Activated naive CD8-positive, alpha-beta T cell (primary cell): ENCODE measurements around the gene AGAP1.

Experiments
- H3K27ac Mint-ChIP-seq: one replicate; pipeline ENCODE4 v1.8.0; 2021; ENCODE audit warnings: mixed read lengths
- H3K27me3 Mint-ChIP-seq: one replicate; pipeline ENCODE4 v1.8.0; 2021; ENCODE audit warnings: mixed read lengths
- H3K36me3 Mint-ChIP-seq: one replicate; pipeline ENCODE4 v1.8.0; 2021; ENCODE audit warnings: mixed read lengths
- H3K4me1 Mint-ChIP-seq: one replicate; pipeline ENCODE4 v1.8.0; 2021; ENCODE audit warnings: low read depth, mixed read lengths
- H3K4me3 Mint-ChIP-seq: one replicate; pipeline ENCODE4 v1.8.0; 2021; ENCODE audit warnings: mild to moderate bottlenecking, mixed read lengths
- H3K9me3 Mint-ChIP-seq: one replicate; pipeline ENCODE4 v1.8.0; 2021; ENCODE audit warnings: low read depth, mixed read lengths

The AGAP1 gene

GRCh38 chr2:235471186-235471747, 22.6 kb upstream of the AGAP1 start:
- no peak overlapping the region for H3K27ac Mint-ChIP-seq

DNA sequence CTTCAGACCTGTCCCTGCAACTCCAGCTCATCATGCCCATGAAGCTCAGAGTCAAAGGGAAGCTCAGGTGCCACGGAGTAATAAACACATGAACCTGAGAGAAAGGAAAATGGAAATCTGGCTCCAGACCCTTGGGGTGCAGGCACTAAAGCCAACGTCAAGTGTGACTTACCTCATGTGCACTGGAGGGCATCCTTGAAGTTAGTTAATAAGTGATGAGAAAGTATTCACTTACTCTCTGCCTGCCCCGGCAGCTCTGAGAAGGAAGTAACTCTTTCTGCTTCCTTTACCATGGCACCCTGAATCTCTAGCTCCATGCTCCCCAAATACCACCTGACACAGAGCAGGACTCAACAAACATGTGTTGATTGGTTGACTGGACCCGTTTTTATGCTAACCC, 21.4 kb upstream of the AGAP1 start:
- Mint-ChIP-seq H3K9me3 (peaks cover 4% of the 10 kb centered on the region), H3K27me3 (peaks cover 5% of the 10 kb centered on the region), H3K4me1 (no peaks in the 10 kb centered on the region), H3K27ac (no peak overlapping the region), H3K36me3 (no peaks in the 10 kb centered on the region), H3K4me3 (no peak overlapping the region)

More at GRCh38 chr2:235471186-235471747, 22.6 kb upstream of the AGAP1 start:
- Mint-ChIP-seq H3K4me1 (no peaks in the 10 kb centered on the region), H3K9me3 (peaks cover 4% of the 10 kb centered on the region), H3K27me3 (peaks cover 5% of the 10 kb centered on the region), H3K4me3 (no peak overlapping the region), H3K36me3 (no peaks in the 10 kb centered on the region)

- peaks cover 11% of the 10 kb centered on the region for H3K27me3 Mint-ChIP-seq
- H3K9me3 Mint-ChIP-seq = peaks cover 4% of the 10 kb centered on the region
- H3K4me3 Mint-ChIP-seq = no peak overlapping the region
- H3K36me3 Mint-ChIP-seq = no peaks in the 10 kb centered on the region
- H3K4me1 Mint-ChIP-seq = no peaks in the 10 kb centered on the region
- no peak overlapping the region for H3K27ac Mint-ChIP-seq
These were observed 15.2 kb upstream of the AGAP1 start for GRCh38 chr2:235478609-235479008.

DNA sequence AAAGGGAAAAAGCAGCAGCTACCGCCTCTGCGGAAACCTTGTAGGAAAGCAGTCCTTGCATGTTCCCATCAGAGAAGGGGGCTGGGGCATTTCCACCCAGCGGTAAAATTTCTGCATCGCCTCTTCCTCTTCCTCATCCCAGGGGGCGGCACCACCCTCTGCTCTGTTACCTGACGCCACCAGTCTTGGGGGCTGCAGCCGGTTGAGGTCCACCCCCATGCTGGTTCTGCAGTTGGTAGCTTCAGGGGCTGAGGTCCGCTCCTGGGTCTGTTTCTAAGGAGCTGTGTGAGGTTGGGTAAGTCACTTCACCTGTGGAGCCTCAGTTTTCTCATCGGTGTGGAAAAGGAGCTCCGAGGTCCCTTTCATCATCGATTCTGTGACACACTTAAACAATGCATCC, 14.2 kb upstream of the AGAP1 start:
- Mint-ChIP-seq H3K27me3 (peaks cover 11% of the 10 kb centered on the region), H3K4me3 (no peak overlapping the region), H3K4me1 (no peaks in the 10 kb centered on the region), H3K9me3 (peaks cover 4% of the 10 kb centered on the region), H3K27ac (no peak overlapping the region), H3K36me3 (no peaks in the 10 kb centered on the region)

GRCh38 chr2:235480614-235481013, 13.2 kb upstream of the AGAP1 start:
- no peak overlapping the region for H3K27ac Mint-ChIP-seq
- H3K4me1 Mint-ChIP-seq = no peaks in the 10 kb centered on the region
- H3K27me3 Mint-ChIP-seq = peaks cover 9% of the 10 kb centered on the region
- no peaks in the 10 kb centered on the region for H3K36me3 Mint-ChIP-seq
- H3K4me3 Mint-ChIP-seq = no peak overlapping the region
- H3K9me3 Mint-ChIP-seq = peaks cover 3% of the 10 kb centered on the region

DNA sequence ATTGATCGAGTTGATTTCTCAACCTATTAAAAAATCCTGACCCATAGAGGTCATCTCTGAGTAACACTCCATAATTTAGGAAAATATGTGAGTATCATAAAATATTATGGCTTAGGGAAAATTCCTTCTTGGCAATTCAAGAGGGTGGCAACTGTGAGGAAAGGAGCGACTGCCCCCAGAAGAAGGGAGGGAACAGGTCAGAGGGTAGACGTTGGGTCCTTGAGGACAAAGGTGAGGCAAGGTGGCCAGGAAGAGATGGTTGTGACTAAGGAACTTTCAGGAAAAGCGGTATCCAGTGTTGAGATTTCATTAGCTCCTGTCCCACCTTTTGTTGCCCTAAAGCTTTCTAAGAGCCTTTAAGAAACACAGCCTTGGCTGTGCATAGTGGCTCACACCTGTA, 10.5 kb upstream of the AGAP1 start:
- H3K9me3 Mint-ChIP-seq = peaks cover 3% of the 10 kb centered on the region
- no peak overlapping the region for H3K4me3 Mint-ChIP-seq
- no peak overlapping the region for H3K27ac Mint-ChIP-seq
- peaks cover 7% of the 10 kb centered on the region for H3K27me3 Mint-ChIP-seq
- no peaks in the 10 kb centered on the region for H3K36me3 Mint-ChIP-seq
- H3K4me1 Mint-ChIP-seq = no peaks in the 10 kb centered on the region

- peaks cover 13% of the 10 kb centered on the region for H3K27me3 Mint-ChIP-seq
- no peaks in the 10 kb centered on the region for H3K4me1 Mint-ChIP-seq
- no peaks in the 10 kb centered on the region for H3K36me3 Mint-ChIP-seq
- peaks cover 3% of the 10 kb centered on the region for H3K9me3 Mint-ChIP-seq
- H3K4me3 Mint-ChIP-seq = no peak overlapping the region
- H3K27ac Mint-ChIP-seq = no peak overlapping the region
These were observed 8.5 kb upstream of the AGAP1 start for GRCh38 chr2:235485362-235485761.

DNA sequence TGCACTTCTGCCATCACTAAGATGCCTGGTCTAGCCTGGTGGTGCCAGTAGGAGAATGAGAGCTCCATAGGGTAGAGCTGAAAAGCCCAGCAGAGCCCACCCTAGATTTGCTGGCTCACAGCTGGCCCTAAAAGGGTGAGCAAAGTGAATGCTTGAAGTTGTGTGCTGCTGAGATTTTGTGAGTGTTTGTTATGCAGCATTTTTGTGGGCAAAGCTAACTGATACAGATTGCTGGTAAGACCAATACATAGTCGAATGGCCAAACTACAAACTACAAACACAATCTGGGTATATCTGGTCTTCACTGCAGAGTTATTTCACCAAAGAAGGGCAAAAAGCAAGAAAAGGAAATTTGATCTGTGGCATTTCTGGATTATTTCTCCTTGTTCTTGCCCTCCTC, 7.1 kb upstream of the AGAP1 start:
- Mint-ChIP-seq H3K4me3 (no peak overlapping the region), H3K4me1 (no peaks in the 10 kb centered on the region), H3K27ac (no peak overlapping the region), H3K27me3 (peaks cover 11% of the 10 kb centered on the region), H3K9me3 (peaks cover 3% of the 10 kb centered on the region), H3K36me3 (no peaks in the 10 kb centered on the region)

DNA sequence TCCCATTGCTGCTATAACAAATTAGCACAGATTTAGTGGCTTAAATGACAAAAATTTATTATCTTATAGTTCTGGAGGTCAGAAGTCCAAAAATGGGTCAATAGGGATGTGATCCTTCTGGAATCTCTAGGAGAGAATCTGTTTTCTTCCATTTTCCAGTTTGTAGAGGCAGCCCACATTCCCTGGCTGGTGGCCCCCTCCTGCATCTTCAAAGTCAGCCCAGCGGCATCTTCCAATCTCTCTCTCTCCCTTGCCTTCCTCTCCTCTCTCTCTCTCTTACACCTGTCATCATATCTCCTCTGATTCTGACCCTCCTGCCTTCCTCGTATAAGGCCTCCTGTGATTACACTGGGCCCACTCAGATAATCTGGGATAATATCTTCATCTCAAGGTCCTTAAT, 3.9 kb upstream of the AGAP1 start:
- Mint-ChIP-seq H3K9me3 (peaks cover 2% of the 10 kb centered on the region), H3K27ac (no peak overlapping the region), H3K36me3 (no peaks in the 10 kb centered on the region), H3K4me1 (peaks cover 4% of the 10 kb centered on the region), H3K4me3 (no peak overlapping the region), H3K27me3 (peaks cover 21% of the 10 kb centered on the region)

DNA sequence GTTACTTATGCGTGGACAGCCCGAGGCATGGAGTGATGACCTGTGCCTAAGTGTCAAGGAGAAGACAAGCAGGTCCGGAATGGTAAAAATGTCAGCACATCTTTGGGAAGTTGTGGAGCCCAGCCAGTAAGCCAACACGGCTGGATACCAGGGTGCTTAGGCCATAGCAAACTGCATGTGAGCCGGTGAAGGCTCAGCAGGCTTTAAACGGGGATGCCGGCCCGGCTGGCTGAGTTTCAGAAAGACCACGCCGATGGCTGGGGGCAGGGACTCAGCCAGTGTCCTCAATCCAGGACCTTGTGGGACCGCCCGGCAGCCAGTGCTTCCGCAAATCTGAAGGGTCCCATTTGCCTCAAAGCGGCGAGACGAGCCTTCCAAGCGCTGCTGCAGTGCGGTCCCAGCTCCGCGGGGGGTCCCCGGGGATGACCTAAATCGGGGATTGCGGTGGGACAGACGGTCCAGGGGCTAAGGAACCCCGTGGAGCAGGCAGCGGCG, 946 bp upstream of the AGAP1 start:
- H3K9me3 Mint-ChIP-seq = no peaks in the 10 kb centered on the region
- no peaks in the 10 kb centered on the region for H3K36me3 Mint-ChIP-seq
- H3K4me3 Mint-ChIP-seq = peak overlapping the region; percentile 88
- H3K4me1 Mint-ChIP-seq = peaks cover 13% of the 10 kb centered on the region
- no peak overlapping the region for H3K27ac Mint-ChIP-seq
- peaks cover 23% of the 10 kb centered on the region for H3K27me3 Mint-ChIP-seq

DNA sequence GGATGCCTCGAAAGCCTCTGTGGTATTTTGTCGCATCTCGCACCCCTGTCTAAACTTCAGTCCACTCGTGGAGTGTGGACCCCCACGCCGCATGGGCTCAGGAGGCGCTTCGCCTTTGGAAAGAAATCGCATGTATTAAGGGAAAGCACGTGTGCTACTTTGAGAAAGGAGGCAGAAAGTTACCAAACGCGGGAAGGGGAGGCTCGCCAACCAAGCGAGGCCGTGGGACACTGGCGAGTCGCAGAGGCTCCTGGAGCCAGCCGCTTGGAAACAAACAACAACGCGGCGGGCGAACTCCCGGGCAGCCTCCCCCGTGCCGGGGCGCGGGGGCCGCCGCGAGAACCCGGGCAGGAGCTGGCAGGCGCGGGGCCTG, 455 bp upstream of the AGAP1 start:
- peak overlapping the region; percentile 88 for H3K4me3 Mint-ChIP-seq
- H3K9me3 Mint-ChIP-seq = no peaks in the 10 kb centered on the region
- H3K27ac Mint-ChIP-seq = no peak overlapping the region
- peaks cover 13% of the 10 kb centered on the region for H3K4me1 Mint-ChIP-seq
- H3K36me3 Mint-ChIP-seq = no peaks in the 10 kb centered on the region
- H3K27me3 Mint-ChIP-seq = peaks cover 23% of the 10 kb centered on the region

- Mint-ChIP-seq H3K36me3 (no peaks in the 10 kb centered on the region), H3K27me3 (peaks cover 25% of the 10 kb centered on the region), H3K27ac (no peak overlapping the region), H3K4me3 (peak overlapping the region; percentile 74), H3K4me1 (peaks cover 13% of the 10 kb centered on the region), H3K9me3 (no peaks in the 10 kb centered on the region)
These were observed 1.0 kb downstream of the AGAP1 start for GRCh38 chr2:235494716-235495372.

DNA sequence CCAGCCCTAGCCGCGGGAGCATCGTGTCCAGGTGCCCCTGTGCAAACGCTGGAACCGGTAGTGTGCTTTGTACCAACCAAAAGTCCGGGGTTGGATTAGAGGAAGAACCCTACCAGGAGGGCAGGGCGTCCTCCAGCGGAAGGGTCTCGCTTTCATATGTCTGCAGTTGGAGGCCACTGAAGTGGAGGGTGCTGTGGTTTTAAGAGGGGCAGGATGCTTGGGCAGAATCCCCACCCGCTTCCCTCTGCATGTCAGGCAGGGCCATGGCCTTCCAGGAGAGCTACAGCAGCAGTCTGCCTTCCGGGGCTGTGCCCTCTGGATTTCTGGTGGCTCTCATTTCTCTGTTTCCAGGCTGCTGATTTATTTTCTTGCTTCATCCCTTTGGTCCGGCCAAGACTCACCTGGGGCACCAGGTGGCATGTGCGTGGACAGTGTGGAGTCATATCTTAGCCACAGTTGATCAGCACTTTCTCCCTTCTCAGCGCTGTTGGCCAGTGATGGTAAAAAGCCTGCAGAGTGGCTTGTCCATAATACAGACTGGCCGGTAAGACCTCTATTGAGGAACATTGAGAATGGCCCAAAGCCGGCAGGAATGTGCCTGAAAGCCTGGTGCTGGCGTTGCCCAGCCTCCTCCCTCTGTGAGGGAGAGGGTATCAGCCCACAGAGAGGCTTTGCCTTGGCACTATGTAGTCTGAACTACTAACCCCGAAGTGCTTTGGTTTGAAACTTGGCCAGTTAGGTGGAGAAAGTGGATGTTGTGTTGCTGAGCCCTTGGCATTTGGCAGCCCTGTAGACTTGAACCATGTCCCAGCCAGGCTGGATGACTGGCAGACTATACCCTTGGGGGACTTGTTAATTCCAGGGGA, 1.8 kb downstream of the AGAP1 start:
- Mint-ChIP-seq H3K9me3 (no peaks in the 10 kb centered on the region), H3K4me1 (peaks cover 15% of the 10 kb centered on the region), H3K36me3 (no peaks in the 10 kb centered on the region), H3K4me3 (peak overlapping the region; percentile 74), H3K27ac (no peak overlapping the region), H3K27me3 (peaks cover 28% of the 10 kb centered on the region)

- H3K4me1 Mint-ChIP-seq = peaks cover 19% of the 10 kb centered on the region
- H3K27me3 Mint-ChIP-seq = peaks cover 30% of the 10 kb centered on the region
- H3K27ac Mint-ChIP-seq = no peak overlapping the region
- H3K36me3 Mint-ChIP-seq = no peaks in the 10 kb centered on the region
- peak overlapping the region; percentile 74 for H3K4me3 Mint-ChIP-seq
- H3K9me3 Mint-ChIP-seq = no peaks in the 10 kb centered on the region
These were observed 2.4 kb downstream of the AGAP1 start for GRCh38 chr2:235496239-235496621.

DNA sequence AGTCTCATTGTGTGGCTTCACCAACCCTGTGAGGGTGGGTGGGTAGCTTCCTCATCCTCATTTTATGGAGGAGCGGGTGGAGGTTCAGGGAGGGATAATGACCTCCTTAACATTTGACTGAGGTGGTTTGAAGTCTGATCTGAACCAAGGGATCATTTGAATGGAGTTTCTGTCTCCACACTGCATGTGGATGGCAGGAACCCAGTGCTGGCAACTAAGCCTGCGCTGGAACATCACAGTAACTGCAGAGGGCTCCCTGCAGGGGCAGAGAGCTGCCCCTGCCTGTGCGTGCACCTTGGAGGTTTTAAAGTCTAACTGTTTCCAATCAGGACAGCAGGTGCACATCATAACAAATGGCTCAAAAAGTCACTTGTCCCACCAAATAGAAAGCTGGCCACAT, 3.3 kb downstream of the AGAP1 start:
- H3K9me3 Mint-ChIP-seq = no peaks in the 10 kb centered on the region
- H3K27me3 Mint-ChIP-seq = peaks cover 26% of the 10 kb centered on the region
- H3K36me3 Mint-ChIP-seq = no peaks in the 10 kb centered on the region
- H3K27ac Mint-ChIP-seq = no peak overlapping the region
- H3K4me3 Mint-ChIP-seq = no peak overlapping the region
- peaks cover 26% of the 10 kb centered on the region for H3K4me1 Mint-ChIP-seq
